Measurements from ENCODE around the gene SLC4A1AP.
"Not testable (repeated sequence)": the region's sequence is repeated elsewhere in the genome, so short reads cannot be mapped to it uniquely, and the experiment has no call there.

Gene SLC4A1AP

GRCh38 chr2:27652341-27652740 lies 11.3 kb upstream of the SLC4A1AP start:
- DNase-seq, result no peak

DNA sequence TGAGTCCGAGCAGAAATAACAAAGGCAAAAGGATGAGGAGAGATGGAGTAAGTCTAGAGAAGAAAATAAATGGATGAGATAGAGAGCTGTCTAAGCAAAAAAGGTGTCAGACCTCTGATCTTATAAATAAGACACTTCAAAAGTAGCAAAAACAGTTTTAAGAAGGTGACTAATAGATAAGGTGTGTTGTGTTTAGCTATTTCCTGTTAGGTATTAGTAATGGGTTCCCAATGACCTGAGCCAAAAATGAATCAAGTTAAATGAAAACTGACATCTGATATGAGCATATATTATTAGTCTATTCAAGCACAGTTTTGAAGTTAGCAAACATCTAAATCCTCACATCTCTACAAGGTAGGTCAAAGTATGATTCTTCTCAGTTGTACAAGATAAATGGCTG lies 10.9 kb upstream of the SLC4A1AP start:
- DNase-seq, result no peak

DNA sequence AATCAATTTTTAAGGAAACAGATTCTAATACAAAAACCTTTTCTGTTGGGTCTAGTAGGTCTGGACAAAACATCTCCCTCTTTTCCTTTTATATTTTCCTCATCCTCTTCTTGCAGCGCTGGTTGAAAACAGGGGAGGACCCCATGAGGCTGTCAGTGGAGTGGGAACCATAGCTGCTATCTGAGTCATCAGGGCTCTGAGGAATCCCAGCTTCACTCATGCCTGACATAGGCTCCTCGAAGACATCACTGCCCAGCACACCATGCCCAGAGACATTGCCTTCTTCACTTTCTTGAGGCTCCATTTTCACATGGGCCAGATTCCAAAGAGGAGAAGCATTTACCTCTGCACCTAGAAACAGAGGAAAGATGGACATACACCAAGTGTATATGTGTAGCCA lies 10.3 kb upstream of the SLC4A1AP start:
- no peak for DNase-seq

DNA sequence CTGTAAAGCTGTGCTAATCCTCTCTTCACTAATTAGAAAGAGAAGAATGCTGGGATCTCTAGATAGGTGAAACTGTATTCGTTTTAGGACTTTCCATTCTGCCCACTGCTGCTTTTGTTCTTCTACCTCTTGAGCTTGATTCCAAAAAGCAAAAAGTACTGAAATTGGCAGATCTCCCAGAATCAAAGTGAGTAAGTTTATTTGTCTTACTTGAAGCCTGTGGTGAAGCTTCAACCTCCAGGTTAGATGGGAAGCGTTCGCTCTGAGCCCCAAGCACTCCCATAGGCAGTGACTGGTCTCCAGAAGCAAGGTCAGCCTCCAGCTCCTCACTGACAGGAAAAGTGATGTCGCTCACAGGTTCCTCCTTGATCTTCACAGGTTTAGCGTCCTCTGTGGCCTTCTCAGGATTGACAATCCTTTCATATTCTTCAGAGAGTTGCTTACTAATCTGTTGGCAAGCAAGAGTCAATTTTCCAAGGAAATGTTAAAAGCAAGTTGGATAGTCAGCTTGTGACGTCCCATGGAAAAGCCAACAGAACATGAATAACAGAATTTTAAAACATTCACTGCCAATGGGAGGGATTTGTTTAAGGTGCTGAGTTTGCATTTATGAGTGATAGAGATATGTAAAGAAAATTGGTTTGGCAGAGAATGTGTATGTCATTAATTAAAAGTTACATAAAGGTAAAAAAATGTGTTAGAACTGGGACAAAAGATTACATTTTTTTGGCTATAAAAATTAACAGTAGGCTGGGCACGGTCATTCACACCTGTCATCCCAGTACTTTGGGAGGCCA lies 8.3 kb upstream of the SLC4A1AP start:
- no peak for DNase-seq

DNA sequence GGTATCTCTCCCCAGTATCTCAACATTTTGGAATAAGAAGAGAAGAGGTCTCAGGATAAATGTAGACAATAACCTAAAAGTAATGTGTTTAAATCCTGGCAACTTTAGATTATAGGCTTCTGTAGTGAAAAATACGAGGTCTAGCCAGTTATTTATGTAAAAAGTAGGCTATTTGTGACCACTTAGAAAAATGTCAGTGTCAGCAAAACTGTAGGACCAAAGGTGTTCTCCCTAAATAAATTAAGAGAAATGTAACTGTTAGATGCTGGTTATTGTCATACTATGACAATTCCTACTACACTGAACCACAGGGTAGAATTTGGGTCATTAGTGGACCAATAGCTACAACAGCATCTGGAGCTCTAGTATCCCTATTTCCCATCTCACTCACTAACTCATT lies 2.3 kb upstream of the SLC4A1AP start:
- no peak for DNase-seq

DNA sequence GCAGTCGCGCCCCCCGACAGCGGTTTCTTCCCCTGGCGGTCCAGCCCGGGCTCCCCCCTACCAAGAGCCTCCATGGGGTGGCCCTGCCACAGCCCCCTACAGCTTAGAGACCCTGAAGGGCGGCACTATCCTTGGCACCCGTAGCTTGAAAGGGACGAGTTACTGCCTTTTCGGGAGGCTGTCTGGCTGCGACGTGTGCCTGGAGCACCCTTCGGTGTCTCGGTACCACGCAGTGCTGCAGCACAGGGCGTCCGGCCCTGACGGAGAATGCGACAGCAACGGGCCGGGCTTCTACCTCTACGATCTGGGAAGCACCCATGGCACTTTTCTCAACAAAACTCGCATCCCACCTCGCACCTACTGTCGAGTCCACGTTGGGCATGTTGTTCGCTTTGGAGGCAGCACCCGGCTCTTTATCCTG lies 475 bp downstream of the SLC4A1AP start:
- no peak for DNase-seq

GRCh38 chr2:27664622-27665363 lies 1.1 kb downstream of the SLC4A1AP start:
- no peak for DNase-seq

DNA sequence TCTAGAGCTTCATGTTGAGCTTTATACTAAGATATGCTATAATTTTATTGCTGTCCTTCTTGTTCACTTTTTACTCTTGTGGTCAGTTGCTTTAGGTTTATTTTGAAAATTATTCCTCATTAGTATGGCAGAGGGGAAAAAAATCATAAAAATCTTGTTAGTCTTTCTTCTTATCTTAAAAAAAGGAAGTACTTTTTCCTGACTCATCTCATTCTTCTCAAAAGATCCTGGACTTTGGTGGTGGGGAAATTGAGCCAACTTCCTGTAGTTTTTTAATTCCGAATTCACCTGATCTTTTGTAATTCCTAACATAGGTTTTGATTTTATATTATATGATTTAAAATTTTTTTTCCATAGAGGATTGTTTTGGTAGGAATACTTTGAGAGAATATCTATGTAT lies 3.8 kb downstream of the SLC4A1AP start:
- DNase-seq, result no peak

DNA sequence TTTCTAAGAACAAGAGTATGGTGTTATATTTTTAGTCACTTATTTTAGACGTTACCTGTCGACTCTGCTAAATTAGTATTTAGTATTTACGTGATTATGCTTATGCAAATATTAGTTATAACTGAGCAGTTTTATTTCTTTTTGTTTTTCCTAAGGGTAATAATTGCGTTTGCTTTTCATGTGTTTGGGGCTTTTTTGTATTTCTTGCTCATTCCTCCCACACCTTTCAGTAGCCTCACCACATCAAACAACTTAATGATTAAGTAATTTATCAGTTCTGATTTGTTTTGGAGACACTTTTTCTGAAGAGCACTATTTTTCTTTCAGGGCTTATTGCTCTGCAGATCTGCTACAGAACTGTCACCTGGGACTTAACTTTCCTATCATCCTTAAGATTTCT lies 7.5 kb downstream of the SLC4A1AP start:
- DNase-seq, result no peak

GRCh38 chr2:27672723-27673486 lies 9.2 kb downstream of the SLC4A1AP start:
- no peak for DNase-seq

DNA sequence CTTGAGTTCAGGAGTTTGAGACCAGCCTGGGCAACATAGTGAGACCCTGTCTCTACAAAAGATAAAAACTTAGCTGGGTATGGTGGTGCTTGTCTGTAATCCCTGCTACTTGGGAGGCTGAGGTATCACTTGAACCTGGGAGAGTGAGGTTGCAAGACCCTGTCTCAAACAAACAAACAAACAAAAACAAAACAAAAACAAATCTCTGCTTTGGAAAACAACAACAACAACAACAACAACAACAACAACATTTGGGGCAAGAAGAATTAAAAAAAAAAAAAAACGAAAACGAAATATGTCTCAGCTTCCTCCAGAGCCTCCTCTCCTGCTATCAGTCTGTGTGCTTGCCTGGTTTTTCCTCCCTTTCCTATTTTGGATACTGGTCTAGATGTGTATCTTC lies 16.9 kb downstream of the SLC4A1AP start:
- no peak for DNase-seq

DNA sequence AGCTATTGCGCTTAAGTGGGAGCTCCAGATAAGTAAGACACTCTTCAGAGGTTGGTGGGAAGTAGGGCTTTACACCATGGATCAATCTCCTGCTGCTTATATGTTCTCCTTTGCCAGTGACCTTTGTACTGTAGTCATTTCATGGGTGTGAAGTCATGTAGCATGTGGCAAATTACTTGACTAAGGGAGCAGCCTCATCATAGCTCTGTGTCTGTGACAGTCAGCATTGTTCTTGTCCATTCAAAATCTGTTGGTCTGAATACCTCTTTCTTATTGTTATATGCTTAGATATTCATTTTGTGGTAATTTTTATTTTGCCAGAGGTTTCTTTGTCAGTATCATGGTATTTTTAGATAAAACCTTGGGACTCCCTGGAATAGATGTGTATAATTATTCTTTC lies 18.2 kb downstream of the SLC4A1AP start:
- DNase-seq, result no peak

DNA sequence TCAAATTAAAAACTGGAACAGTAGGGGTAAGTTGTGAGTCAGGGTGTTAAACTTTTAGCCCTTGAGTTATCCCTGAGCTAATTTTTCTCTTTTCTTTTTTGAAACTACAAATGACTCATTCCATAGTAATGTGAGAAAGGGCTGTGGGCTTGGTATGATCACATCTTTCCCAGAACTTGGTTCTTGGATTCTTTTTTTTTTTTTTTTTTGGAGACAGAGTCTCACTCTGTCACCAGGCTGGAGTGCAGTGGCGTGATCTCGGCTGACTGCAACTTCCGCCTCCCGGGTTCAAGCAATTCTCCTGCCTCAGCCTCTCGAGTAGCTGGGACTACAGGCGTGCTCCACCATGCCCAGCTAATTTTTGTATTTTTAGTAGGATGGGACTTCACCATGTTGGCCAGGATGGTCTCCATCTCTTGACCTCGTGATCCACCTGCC lies 18.7 kb downstream of the SLC4A1AP start:
- not testable (repeated sequence) for DNase-seq

GRCh38 chr2:27683390-27684071 lies 19.8 kb downstream of the SLC4A1AP start:
- peak; percentile 83 for DNase-seq

GRCh38 chr2:27685006-27685405 lies 21.3 kb downstream of the SLC4A1AP start:
- not testable (repeated sequence) for DNase-seq

- DNase-seq, result no peak
These were observed 21.9 kb downstream of the SLC4A1AP start for GRCh38 chr2:27685577-27685976.

- DNase-seq, result no peak
These were observed 23.5 kb downstream of the SLC4A1AP start for GRCh38 chr2:27687232-27687631.

DNA sequence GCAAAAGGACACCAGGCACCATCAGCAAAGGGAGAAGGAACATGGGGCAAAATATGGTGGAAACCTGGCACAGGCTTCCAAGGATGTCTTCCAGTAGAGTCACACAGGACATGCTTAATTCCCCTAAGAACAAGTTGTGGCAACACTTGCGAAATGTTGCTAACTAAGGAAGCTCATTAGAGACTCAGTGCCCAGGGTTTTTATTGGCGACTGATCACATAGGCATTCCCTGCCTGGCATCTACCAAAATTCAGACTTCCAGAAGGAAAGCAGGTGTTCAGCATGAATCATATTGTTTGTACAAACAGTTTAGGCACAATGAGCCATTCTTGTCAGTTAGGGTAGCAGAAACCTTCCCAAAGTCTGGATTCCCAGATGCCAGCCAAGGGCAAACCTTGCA lies 25.7 kb downstream of the SLC4A1AP start:
- DNase-seq, result no peak

- DNase-seq, result no peak
These were observed 26.4 kb downstream of the SLC4A1AP start for GRCh38 chr2:27690052-27690451.

- no peak for DNase-seq
These were observed 34.0 kb downstream of the SLC4A1AP start for GRCh38 chr2:27697660-27698059.

DNA sequence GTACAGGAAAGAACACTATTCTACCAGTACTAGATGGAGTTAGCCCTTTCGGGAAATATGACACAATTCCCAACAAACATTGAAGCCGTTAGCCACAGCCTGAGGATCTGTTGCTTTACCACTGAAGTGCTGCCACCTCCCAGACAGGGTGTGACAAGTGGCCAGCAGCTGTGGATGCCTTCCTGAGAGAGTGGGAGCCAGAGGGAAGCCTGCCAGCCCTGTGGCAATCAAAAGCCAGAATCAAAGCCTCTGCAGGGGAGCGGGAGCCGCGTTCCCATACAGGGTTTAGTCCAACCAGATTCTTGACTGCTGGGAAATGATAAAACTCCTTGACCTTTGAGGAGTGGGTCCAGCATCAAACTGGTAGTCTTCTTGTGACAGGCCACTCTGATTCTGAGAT lies 38.0 kb downstream of the SLC4A1AP start:
- no peak for DNase-seq

DNA sequence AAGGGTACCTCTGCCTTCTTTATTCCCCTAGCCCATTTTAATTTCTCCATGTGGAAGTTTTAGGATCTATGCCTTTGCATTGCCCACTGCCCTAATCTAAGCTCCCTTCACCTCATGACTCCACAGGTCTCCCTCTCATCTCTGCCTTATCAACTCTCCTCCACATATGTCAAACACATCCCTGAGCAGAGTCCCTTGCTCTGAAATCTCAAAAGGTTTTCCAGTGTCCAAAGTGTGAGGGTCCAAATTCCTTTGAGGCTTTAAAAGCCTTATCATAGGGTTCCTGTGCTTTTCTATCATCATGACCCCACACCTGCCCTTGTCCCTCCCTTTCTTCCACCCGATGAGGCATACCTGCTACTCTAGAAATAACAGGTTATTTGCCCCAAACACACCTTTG lies 38.6 kb downstream of the SLC4A1AP start:
- no peak for DNase-seq

Data from NCI-H774 (cell line).